ENCODE data around the gene PRSS56. TPM values are rescaled to one million over a fixed set of nuclear protein-coding genes. Genes with fewer than 3 reads are reported as not detected.

Gene PRSS56
- polyA plus RNA-seq, 1 experiment, result not detected

DNA sequence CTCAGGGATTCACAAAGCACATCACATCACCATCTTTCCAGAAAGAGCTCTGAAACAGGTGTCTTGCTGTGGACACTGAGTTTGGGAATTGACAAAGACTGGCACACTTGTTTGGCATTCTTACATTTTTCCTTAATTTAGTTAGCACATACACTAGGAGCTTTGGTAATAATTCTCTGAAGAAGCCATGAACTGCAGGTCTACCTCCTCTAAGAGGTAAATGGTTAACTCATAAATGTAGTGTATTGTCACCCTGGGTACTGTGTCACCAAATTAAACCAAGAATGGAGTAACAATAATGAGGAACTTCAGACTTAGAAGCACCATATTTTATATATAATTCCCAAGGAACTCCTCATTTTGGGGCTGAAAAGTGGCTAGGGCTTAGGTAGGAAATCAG, 52.9 kb downstream of the PRSS56 start:
- CTCF ChIA-PET, result no interaction called here
- Histone ChIP-seq H3K4me3 (ENCODE audit: low read depth, low read length) (no peak overlapping the region), H3K9me3 (ENCODE audit: control insufficient read depth, insufficient read depth, low read length) (no peaks in the 10 kb centered on the region), H3K27ac (ENCODE audit: low read depth, low read length) (no peak overlapping the region), H3K27me3 (ENCODE audit: control insufficient read depth, insufficient read depth, low read length) (no peaks in the 10 kb centered on the region)
- POLR2A ChIA-PET, result interaction anchor here (0.6 kb wide), 1 partner anchor 13 kb away, joined by 3 read pairs; no protein-coding TSS in a partner anchor
- TF ChIP-seq, protein P1, sequence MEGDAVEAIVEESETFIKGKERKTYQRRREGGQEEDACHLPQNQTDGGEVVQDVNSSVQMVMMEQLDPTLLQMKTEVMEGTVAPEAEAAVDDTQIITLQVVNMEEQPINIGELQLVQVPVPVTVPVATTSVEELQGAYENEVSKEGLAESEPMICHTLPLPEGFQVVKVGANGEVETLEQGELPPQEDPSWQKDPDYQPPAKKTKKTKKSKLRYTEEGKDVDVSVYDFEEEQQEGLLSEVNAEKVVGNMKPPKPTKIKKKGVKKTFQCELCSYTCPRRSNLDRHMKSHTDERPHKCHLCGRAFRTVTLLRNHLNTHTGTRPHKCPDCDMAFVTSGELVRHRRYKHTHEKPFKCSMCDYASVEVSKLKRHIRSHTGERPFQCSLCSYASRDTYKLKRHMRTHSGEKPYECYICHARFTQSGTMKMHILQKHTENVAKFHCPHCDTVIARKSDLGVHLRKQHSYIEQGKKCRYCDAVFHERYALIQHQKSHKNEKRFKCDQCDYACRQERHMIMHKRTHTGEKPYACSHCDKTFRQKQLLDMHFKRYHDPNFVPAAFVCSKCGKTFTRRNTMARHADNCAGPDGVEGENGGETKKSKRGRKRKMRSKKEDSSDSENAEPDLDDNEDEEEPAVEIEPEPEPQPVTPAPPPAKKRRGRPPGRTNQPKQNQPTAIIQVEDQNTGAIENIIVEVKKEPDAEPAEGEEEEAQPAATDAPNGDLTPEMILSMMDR (IDR thresholded peaks at IDR 0.05; ENCODE audit: low read depth, low read length), result no peak
- DNase-seq (ENCODE audit: low read depth, low spot score), result no peak

- POLR2A ChIA-PET, result no interaction called here
- H3K27ac ChIP-seq (ENCODE audit: low read depth, low read length), result peak overlapping the region; percentile 50
- TF ChIP-seq, protein P1 (IDR thresholded peaks at IDR 0.05; ENCODE audit: low read depth, low read length), result no peak
- H3K27me3 ChIP-seq (ENCODE audit: control insufficient read depth, insufficient read depth, low read length), result no peaks in the 10 kb centered on the region
- no peak overlapping the region for H3K4me3 ChIP-seq (ENCODE audit: low read depth, low read length)
- CTCF ChIA-PET, result no interaction called here
- no peaks in the 10 kb centered on the region for H3K9me3 ChIP-seq (ENCODE audit: control insufficient read depth, insufficient read depth, low read length)
- no peak for DNase-seq (ENCODE audit: low read depth, low spot score)
These were observed 53.7 kb downstream of the PRSS56 start for GRCh38 chr2:232573771-232574435.

DNA sequence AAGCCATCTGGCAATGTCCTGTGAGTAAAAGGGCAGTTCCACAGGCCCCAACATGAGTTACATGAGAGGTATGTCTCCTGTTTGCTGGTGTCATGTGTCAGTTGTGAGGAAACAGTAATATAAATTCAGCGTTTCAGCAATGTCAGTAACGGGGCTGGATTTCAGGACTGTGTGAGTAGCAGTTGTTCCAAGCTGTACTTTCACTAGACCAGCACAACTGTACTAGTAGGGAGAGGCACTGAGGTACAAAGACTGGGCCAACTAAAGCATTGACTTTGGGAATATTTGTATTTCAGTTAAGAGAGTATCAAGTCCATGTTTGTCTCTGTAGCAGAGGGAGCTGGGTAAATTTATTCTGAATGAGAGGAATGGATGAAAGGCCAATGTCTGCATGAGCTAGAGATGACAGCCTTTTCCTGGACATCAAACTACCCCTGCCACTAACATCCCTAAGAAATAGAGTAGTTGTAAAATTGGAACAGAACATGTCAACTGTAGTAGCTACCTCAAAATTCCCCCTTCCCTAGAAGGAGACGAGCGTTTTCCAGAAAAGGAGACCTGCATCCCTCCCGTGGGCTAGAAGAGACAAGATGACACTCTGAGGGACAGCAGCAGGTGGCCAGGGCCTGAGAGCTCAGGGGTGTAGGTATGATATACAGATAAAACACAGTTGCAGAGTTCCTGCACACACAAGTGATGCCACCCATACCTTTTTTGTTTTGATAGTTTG, 54.7 kb downstream of the PRSS56 start:
- ChIA-PET CTCF (no interaction called here), POLR2A (no interaction called here)
- Histone ChIP-seq H3K4me3 (ENCODE audit: low read depth, low read length) (no peak overlapping the region), H3K27me3 (ENCODE audit: control insufficient read depth, insufficient read depth, low read length) (no peaks in the 10 kb centered on the region), H3K9me3 (ENCODE audit: control insufficient read depth, insufficient read depth, low read length) (no peaks in the 10 kb centered on the region), H3K27ac (ENCODE audit: low read depth, low read length) (peak overlapping the region; percentile 50)
- DNase-seq (ENCODE audit: low read depth, low spot score), result no peak
- TF ChIP-seq, protein P1 (IDR thresholded peaks at IDR 0.05; ENCODE audit: low read depth, low read length), result no peak

Other genes with a start within 250 kb of the PRSS56 start
- not detected in 2 replicates for gene ALPP, start 141.6 kb upstream of the PRSS56 start, polyA plus RNA-seq (2011; rRNA removed)
- gene ALPG, start 113.5 kb upstream of the PRSS56 start, polyA plus RNA-seq (2011; rRNA removed), result not detected in 2 replicates
- not detected in 2 replicates for gene ALPI, start 64.2 kb upstream of the PRSS56 start, polyA plus RNA-seq (2011; rRNA removed)
- gene ECEL1, start 32.6 kb upstream of the PRSS56 start, polyA plus RNA-seq (2011; rRNA removed), result not detected in 2 replicates
- gene CHRND, start 5.8 kb downstream of the PRSS56 start, polyA plus RNA-seq (2011; rRNA removed), result not detected in 2 replicates
- gene CHRNG, start 19.3 kb downstream of the PRSS56 start, polyA plus RNA-seq (2011; rRNA removed), result not detected in 2 replicates
- gene TIGD1, start 30.2 kb downstream of the PRSS56 start, polyA plus RNA-seq (2011; rRNA removed), result 3.6 and 4.3 TPM in 2 replicates
- 40.5 and 47.7 TPM in 2 replicates for gene EIF4E2, start 30.3 kb downstream of the PRSS56 start, polyA plus RNA-seq (2011; rRNA removed)
- 0.05 TPM in 1 of 2 replicates, not detected in the other for gene EFHD1, start 113.2 kb downstream of the PRSS56 start, polyA plus RNA-seq (2011; rRNA removed)
- gene GIGYF2, start 176.9 kb downstream of the PRSS56 start, polyA plus RNA-seq (2011; rRNA removed), result 28.8 and 34.6 TPM in 2 replicates

All from AG04450 (cell line).